GM19240 (cell line): ENCODE measurements around the gene FBXL19.

ENCODE experiments used
- DNase-seq: peaks from one replicate; pipeline ENCODE4 v3.0.0; 2011; ENCODE audit warnings: low spot score; ENCODE audit not compliant: insufficient read length

Gene FBXL19

DNA sequence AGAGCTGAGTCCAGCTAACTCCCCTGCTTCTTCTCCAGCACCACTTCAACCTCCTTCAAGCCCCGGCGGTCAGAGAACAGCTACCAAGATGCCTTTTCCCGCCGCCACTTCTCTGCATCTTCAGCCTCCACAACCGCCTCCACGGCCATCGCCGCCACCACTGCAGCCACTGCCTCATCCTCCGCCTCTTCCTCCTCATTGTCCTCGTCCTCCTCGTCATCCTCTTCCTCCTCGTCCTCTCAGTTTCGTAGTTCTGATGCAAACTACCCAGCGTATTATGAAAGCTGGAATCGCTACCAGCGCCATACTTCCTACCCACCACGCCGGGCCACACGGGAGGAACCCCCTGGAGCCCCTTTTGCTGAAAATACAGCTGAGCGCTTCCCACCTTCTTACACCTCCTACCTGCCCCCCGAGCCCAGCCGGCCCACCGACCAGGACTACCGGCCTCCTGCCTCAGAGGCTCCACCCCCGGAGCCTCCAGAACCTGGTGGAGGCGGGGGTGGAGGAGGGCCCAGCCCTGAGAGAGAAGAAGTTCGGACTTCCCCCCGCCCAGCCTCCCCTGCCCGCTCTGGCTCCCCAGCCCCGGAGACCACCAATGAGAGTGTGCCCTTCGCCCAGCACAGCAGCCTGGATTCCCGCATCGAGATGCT, 41.3 kb downstream of the FBXL19 start:
- no peak for DNase-seq

DNA sequence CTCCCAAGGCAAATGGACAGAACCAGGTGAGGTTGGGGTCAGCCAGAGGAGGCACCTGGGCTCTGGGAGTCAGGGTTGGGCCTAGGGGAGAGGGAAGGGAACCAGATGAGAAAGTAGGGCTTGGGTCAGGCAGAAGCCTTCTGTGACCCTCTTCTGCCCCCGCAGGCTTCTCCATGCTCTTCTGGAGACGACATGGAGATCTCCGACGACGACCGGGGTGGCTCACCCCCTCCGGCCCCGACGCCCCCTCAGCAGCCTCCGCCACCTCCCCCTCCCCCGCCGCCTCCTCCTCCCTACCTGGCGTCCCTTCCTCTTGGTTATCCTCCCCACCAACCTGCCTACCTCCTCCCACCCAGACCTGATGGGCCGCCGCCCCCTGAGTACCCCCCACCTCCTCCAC, 42.1 kb downstream of the FBXL19 start:
- DNase-seq: no peak

DNA sequence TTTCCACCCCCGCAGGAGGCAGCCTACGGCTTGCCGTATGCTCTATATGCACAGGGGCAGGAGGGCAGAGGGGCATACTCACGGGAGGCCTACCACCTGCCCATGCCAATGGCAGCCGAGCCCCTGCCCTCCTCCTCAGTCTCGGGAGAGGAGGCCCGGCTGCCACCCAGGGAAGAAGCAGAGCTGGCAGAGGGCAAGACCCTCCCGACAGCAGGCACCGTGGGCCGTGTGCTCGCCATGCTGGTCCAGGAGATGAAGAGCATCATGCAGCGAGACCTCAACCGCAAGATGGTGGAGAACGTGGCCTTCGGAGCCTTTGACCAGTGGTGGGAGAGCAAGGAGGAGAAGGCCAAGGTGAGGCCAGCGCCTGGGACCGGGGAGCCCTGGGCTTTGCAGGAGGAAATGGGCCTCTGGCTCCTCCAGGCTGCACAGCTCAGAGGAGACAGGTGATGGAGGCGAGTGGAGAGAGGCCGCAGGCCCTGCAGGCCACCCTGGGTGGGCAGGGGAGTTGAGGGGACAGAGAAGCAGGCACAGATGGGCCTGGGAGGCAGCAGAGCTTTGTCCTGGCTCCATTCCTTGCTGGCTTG, 42.8 kb downstream of the FBXL19 start:
- DNase-seq: no peak

DNA sequence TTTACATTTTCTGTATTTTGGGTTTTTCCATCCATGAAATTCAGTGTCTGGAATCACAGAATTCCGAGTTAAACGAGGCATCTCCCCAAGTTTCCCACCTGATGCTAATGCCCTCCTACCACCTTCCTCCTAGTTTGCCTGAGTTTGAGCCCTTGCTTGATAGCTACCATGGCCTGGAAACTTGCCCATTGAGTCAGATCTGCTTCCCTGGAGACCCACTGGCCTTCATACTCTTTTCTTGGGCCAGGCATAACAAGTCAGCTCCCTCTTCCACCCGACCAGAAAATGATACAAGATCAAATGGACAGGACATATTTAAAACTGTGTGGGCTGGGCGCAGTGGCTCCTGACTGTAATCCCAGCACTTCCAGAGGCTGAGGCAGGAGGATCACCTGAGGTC, 44.4 kb downstream of the FBXL19 start:
- no peak for DNase-seq

DNA sequence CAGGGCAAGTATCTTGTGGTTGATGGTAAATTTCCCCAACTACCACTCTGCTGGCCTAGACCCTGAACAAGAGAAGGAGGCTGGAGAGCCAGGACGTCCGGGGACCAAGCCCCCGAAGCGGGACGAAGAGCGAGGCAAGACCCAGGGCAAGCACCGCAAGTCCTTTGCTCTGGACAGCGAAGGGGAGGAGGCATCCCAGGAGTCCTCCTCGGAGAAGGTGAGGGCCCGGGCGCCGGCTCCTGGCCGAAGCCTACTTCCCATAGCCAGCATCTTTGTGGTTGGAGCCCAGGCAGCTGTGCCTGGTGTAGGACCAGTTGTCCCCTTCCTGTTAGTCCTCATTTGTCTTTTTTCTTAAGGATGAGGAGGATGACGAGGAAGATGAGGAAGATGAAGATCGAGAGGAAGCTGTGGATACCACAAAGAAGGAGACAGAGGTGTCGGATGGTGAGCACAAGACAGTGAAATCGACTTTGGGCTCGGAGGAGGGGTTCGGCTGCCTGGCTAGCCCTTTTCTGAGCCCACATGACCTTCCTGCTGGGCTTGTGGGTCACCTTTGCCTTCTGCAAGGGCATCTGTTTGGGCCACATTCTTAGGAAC, 46.0 kb downstream of the FBXL19 start:
- DNase-seq: no peak

DNA sequence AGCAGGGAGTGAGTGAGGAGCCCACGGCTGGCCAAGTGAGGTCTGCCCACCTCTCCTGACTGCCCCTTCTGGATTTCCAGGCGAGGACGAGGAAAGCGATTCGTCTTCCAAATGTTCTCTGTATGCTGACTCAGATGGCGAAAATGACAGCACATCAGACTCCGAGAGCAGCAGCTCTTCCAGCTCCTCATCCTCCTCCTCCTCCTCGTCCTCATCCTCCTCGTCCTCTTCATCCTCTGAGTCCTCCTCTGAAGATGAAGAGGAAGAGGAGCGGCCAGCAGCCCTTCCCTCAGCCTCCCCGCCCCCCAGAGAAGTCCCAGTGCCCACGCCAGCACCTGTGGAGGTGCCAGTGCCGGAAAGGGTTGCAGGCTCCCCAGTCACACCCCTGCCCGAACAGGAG, 47.9 kb downstream of the FBXL19 start:
- DNase-seq: no peak

DNA sequence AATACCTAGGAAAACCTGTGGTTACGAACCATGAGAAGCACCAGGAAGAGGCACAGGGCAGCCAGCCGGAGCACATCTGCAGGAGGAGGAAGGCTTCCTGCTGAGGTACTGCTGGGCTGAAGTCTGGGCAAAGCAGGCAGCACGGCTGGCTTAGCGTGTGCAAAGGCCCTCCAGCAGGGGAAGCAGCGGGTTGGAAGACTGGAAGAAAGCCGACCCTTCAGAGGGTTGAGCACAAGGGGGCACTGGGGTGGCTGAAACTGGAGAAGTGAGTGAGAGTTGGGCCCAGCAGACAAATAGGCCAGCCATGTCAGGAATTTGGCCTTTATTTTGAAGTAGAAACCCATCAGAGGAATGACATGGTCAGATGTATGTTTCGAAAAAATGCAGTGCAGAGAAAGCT, 49.5 kb downstream of the FBXL19 start:
- no peak for DNase-seq

DNA sequence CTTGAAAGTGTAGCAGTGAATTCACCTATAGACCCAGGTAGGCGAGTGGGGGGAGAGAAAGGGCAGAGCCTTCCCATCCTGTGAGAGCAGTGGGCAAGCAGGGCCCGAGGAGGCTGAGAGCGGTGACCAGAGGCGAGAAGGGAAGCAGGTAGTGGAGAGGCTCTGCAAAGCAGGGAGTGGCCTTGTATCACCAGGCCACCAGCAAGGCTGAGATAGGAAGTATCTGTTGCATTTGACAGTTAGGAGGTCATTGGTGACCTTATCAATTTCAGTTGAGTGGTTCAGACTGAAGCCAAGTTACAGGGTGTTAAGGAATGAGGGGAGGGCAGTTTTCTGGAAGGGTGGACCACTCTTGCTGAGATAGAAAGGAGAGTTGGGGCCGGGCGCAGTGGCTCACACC, 51.0 kb downstream of the FBXL19 start:
- no peak for DNase-seq

DNA sequence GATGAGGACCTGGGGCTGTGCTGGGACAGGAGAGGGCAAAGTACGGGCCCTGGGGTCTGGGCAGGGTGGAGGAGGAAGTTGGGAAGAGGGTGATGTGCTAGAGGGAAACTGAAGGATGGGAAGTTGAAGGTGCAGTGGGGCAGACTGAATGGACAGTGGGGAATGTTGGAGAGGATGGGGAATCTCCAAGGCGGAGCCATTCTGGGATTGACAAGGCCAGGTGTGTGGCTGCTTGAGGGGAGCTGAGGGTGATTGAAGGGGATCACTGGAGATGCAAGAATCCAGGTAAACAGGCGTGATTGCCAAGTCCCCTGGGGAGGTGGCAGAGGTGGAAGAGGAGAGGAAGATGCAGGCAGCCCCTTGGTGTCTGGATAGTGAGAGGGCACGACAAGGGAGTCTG, 53.1 kb downstream of the FBXL19 start:
- no peak for DNase-seq

DNA sequence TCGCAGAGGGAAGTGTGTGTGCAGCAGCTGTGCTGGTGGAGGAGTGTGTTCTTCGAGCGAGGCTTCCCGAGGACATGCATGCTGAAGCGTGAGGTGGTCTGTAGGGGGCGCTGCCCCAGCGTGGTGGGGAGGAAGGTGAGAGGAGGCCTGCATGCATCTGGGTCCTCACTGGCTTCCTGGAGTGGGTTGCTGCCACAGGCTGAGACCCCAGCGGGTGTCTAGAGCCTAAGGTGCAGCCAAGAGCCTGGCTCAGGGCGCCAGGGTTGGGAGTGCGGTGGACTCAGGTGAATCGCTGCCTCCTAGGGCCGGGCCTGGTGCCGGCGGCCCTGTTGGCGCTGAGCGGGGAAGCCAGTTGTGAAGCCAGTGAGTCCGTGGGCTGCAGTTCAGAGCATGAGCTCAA, 54.1 kb downstream of the FBXL19 start:
- no peak for DNase-seq

DNA sequence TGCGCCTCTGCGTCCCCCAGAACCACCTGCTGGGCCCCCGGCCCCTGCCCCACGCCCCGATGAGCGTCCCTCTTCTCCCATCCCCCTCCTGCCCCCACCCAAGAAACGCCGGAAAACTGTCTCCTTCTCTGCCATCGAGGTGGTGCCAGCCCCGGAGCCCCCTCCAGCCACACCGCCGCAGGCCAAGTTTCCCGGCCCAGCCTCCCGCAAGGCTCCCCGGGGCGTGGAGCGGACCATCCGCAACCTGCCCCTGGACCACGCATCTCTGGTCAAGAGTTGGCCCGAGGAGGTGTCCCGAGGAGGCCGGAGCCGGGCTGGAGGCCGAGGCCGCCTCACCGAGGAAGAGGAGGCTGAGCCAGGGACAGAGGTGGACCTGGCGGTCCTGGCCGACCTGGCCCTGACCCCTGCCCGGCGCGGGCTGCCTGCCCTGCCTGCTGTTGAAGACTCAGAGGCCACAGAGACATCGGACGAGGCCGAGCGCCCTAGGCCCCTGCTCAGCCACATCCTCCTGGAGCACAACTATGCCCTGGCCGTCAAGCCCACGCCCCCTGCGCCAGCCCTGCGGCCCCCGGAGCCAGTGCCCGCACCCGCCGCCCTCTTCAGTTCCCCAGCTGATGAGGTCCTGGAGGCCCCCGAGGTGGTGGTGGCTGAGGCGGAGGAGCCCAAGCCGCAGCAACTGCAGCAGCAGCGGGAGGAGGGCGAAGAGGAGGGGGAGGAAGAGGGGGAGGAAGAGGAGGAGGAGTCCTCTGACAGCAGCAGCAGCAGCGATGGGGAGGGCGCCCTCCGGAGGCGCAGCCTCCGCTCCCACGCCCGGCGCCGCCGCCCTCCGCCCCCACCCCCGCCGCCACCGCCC, 56.0 kb downstream of the FBXL19 start:
- no peak for DNase-seq

DNA sequence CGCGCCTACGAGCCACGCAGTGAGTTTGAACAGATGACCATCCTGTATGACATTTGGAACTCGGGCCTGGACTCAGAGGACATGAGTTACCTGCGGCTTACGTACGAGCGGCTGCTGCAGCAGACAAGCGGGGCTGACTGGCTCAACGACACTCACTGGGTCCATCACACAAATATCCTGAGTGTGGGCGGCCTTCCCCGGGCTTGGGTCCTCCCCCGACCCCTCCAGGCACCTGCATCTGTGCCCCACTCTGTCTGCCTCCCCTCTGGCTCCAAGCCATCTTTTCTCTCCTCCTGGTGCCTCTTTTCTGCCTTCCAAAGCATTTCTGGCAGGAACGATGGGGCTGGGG, 56.6 kb downstream of the FBXL19 start:
- no peak for DNase-seq

DNA sequence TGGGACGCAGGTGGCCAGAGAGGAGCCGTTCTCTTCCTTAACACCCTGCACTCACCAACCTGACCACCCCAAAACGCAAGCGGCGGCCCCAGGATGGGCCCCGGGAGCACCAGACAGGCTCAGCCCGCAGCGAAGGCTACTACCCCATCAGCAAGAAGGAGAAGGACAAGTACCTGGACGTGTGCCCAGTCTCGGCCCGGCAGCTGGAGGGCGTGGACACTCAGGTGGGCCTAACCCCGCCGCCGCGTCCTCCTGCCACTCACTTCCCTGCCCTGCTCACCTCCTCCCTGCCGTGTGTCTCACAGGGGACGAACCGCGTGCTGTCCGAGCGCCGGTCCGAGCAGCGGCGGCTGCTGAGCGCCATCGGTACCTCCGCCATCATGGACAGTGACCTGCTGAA, 57.1 kb downstream of the FBXL19 start:
- DNase-seq: no peak

DNA sequence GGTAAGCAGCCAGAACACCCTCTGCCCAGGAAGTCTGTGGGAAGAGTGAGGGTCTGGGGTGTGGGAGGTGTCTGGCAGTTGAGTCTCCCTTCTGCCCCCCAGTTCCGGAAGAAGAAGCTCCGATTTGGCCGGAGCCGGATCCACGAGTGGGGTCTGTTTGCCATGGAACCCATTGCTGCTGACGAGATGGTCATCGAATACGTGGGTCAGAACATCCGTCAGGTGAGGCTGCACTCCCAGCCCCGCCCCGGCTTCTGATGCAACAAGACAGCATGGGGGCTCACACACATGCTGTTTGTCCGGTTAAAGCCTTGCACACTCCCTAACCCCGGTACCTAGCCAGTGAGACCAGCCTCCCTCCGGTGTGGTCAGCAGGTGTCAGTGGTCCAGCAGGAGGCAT, 57.6 kb downstream of the FBXL19 start:
- DNase-seq: no peak

DNA sequence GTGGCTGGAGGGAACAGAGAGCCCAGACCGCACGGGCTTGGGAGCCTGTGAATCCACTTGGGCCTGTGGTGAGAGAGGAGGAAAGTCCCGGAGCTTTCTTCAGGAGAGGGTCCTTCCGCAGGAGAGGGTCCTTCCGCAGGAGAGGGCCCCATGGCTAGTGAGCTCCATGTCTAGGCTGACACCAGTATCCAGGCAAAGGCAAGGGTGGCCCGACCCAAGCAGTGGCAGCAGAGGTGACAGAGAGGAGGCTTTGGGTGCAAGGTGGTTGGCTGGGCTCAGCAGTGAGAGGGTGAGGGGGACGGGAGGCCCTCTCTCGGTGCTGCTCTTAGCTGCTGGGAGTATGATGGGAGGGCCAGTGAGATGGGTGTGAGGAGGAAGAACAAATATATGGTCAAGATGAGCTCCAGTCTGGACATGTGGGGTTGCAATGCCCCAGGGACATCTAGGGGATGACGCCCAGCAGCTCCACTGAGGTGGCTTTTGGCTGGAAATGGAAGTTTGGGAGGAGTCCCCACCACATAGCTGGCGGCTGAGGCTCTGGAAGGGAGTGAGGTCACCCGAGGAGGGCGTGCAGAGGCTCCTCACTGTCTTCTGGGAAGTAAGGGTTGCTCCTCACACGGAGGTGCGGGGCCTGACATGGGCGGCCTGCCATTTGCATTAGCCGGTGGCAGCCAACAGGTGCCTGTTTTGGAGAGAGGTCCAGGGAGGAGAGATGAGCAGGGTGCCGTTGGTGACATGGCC, 59.3 kb downstream of the FBXL19 start:
- DNase-seq: no peak

DNA sequence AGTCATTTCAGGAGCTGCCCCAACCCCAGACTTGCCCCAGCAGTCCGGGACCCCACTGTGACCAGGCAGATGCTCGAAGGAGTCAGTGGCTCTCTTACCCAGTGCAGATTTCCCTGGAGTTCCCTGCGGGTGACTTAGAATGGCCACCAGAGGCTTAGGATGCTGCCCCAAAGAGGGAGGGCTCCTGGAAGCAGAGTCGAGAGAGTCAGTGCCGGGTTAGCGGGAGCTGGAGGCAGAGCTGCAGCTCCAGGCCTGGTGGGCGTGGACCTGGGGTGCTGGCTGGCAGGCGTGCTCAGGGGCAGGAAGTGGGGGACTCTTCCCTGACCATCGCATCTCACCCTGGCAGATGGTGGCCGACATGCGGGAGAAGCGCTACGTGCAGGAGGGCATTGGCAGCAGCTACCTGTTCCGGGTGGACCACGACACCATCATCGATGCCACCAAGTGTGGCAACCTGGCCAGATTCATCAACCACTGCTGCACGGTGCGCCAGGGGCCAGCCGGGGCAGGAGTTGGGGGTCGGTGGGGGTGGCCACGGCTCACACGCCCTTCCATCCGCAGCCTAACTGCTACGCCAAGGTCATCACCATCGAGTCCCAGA, 60.0 kb downstream of the FBXL19 start:
- no peak for DNase-seq

DNA sequence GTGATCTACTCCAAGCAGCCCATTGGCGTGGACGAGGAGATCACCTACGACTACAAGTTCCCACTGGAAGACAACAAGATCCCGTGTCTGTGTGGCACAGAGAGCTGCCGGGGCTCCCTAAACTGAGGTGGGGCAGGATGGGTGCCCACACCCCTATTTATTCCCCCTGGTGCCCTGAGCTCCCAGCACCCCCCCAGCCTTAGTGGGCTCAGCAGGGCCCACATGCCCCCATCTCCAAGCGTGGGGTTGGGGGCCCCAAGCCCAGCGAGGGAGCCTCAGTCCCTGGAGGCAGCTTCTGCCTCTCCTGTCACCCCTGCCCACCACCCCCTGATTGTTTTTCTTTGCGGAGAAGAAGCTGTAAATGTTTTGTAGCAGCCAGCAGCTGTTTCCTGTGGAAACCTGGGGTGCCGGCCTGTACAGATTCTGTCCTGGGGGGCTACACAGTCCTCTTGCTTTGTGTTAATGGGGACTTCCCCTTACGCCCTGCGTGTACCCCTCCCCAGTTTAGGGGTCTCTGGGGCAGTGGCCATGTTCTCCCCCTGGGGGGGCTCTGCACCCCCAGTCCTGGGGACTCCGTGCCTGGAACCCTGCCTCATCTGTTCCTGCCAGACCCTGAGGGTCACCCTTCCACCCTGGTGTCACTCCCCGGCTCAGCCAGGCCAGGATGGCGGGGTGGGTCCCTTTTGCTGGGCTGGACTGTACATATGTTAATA, 60.7 kb downstream of the FBXL19 start:
- no peak for DNase-seq

DNA sequence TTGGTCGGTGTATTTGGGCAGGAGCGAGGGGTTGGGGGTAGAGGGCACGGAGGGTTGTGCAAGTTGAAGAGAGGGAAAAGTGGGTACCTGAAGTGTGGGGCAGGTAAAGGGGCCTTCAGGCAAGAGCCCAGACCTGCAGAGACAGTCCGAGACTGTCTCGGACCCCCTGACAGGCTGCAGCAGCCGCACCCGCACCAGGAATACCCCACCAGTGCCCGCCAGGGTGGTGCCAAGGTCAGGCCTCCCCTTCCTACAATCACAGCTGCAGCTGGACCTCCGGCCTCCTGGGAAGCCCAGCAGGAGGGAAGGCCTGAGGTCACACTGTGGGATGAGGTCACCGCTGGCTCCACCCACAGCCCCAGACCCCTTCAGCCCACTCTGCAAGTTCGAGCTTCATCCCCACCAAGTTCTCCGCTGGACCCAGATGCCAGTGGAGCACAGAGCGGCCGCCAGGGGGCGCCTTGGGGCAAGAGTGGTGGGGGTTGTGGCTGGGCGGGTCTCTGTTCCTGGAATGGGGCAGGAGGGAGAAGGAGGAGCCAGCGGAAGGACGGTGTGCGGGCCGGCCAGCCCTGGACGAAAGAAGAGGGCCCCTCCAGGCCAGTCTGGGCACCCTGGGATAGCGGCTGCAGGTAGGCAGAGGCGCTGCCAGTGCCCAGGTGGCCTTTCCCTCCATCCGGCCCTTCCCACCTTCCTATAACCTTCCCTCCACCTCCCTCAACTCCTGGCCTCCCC, 61.5 kb downstream of the FBXL19 start, which contains the start of gene HSD3B7:
HSD3B7 (plus strand) TSS at position 539 of the 732 bp plus-strand sequence. CDS start 452 bp downstream, outside the sequence.
- peak; percentile 94 for DNase-seq

DNA sequence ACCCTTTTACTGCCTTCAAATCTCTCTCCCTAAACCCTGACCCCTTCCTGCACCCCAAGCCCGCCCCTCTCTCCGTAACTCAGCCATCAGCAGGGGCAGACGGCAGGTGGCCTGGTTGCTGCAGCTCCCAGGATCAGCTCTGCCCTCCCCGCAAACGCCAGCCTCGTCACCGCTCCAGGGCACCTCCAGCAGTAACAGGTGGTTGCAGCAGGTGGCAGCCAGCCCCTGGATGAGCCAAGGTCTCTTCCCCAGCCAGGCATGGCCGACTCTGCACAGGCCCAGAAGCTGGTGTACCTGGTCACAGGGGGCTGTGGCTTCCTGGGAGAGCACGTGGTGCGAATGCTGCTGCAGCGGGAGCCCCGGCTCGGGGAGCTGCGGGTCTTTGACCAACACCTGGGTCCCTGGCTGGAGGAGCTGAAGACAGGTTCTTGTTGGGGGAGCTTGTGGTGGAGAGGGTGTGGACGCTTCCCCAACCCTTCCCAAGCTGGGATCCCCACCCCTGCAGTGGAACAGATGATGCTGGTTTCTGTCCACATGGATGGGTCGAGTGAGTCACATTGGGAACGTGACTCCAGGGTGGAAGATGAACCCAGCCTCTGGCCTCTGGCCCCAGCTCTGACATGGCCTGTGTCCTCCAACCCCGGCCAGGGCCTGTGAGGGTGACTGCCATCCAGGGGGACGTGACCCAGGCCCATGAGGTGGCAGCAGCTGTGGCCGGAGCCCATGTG, 62.2 kb downstream of the FBXL19 start:
- no peak for DNase-seq
